DND-41 (cell line): Measurements from ENCODE around the gene GPR149.

Experiments used
- CTCF ChIP-seq: IDR thresholded peaks from 2 replicates; pipeline ENCODE4 v1.5.1; 2012; ENCODE audit warnings: borderline replicate concordance, low read length, moderate library complexity, mild to moderate bottlenecking; ENCODE audit not compliant: poor library complexity, severe bottlenecking; ENCODE audit errors: extremely low read depth
- EZH2 ChIP-seq: IDR thresholded peaks from 3 replicates; pipeline ENCODE4 v1.6.1; 2012; ENCODE audit warnings: borderline replicate concordance, low read depth, mild to moderate bottlenecking, moderate library complexity, low read length, inconsistent platforms; ENCODE audit not compliant: severe bottlenecking

GRCh38 chr3:154427685-154428285, 2.2 kb downstream of the GPR149 start:
- no peak for TF ChIP-seq CTCF
- no peak for TF ChIP-seq EZH2
